GM21528 (cell line): ENCODE results near the gene COP1.

ENCODE experiments used
- ATAC-seq: cut with Tn5 transposase; IDR thresholded peaks from one replicate; pipeline ENCODE4 v1.9.1; 2021; ENCODE audit warnings: mild to moderate bottlenecking, moderate library complexity; ENCODE audit not compliant: unreplicated experiment, low FRiP score

COP1 gene

GRCh38 chr1:176201568-176201967 is 5.5 kb downstream of the COP1 start:
- ATAC-seq: no peak

- ATAC-seq: no peak
These were observed 7.4 kb downstream of the COP1 start for GRCh38 chr1:176199707-176200106.

GRCh38 chr1:176198413-176198812 is 8.7 kb downstream of the COP1 start:
- no peak for ATAC-seq

DNA sequence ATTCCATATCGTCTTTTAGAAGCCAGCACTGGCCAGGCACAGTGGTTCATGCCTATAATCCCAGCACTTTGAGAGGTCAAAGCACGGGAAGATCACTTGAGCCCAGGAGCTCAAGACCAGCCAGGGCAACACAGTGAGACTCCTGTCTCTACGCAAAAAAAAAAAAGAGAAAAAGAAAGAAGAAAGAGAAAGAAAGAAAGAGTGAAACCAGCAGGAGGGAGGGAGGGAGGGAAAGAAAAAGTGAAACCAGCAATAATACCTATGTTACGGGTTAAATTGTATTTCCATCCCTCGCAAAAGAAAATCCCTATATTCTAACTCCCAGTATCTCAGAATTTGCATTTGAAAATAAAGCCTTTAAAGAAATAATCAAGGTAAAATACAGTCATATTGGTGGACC is 10.4 kb downstream of the COP1 start:
- no peak for ATAC-seq

DNA sequence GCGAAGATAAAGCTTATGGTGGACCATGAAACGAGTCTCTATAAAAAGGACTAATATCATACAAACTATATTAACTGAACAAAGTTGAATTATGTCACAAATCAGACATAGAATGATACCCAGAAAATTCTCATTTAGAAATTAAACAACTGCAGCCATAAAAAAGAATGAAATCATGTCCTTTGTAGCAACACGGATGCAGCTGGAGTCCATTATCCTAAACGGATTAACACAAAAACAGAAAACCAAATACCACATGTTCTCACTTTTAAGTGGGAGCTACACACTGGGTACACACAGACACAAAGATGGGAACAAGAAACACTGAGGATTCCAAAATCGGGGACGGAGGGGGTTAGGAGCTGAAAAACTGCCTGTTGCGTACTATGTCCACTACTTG is 11.5 kb downstream of the COP1 start:
- no peak for ATAC-seq

DNA sequence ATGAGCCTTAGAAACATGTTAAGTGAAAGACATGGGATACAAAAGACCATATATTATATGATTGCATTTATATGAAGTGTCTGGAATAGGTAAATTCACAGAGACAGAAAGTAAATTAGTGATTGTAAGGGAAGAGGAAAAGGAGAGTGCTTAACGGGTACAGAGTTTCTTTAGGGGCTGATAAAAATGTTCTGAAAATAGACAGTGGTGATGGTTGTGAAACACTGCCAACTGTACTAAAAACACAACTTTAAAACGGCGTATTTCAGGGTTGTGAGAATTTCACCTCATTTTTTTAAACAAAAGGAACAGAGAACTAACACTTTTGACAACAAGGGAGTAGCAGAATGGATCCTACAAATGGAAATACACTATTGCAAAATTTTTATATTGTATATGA is 13.4 kb downstream of the COP1 start:
- ATAC-seq: no peak

GRCh38 chr1:176193023-176193422 is 14.1 kb downstream of the COP1 start:
- ATAC-seq: peak; percentile 73

DNA sequence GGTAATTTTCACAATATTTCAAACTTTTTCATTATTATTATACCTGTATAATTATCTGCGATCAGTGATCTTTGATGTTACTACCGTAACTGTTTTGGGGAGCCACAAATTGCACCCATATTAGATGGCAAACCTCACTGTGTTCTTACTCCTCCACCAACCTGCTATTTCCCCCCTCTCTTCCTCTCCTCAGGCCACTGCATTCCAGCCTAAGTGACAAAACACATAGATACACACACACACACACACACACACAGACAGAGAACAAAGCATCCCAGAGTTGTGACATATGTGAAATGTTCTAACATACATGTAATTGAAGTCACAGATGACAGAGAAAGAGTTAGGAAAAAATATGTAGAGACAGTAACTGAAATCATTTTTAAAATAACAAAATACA is 18.5 kb downstream of the COP1 start:
- ATAC-seq: no peak

- ATAC-seq: no peak
These were observed 20.1 kb downstream of the COP1 start for GRCh38 chr1:176187001-176187400.

DNA sequence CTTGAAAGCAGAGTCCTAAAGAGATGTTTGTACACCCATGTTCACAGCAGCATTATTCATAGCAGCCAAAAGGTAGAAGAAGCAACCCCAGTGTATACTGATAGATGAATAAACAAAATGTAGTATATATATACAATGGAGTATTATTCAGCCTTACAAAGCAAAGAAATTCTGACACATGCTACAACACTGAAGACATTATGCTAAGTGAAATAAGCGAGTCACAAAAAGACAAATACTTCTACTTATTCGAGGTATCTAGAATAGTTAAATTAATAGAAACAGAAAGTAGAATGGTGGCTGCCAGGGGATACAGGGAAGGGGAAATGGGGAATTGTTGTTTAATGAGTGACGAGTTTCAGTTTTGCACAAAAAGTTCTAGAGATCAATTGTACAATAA is 23.5 kb downstream of the COP1 start:
- ATAC-seq: no peak

GRCh38 chr1:176178316-176178715 is 28.8 kb downstream of the COP1 start:
- ATAC-seq: no peak

GRCh38 chr1:176177764-176178163 is 29.3 kb downstream of the COP1 start:
- ATAC-seq: peak; percentile 85

- no peak for ATAC-seq
These were observed 33.0 kb downstream of the COP1 start for GRCh38 chr1:176174108-176174507.

GRCh38 chr1:176172215-176172614 is 34.9 kb downstream of the COP1 start:
- ATAC-seq: no peak

GRCh38 chr1:176167210-176167609 is 39.9 kb downstream of the COP1 start:
- ATAC-seq: no peak

DNA sequence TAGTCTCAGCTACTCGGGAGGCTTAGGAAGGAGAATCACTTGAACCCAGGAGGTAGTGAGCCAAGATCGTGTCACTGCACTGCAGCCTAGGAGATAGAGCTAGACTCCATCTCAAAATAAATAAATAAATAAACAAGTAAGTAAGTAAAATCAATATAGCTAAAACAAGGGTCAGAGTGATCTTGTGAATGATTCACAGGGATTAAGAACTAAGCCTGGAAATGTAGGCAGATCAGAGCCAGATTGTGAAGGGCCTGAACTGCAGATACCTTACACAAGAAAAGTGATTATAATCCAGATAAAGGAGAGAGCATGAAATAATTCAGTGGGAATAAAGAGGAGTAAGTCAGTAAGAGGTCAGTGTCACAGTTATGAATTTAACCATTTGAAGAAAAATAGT is 41.5 kb downstream of the COP1 start:
- ATAC-seq: no peak

- no peak for ATAC-seq
These were observed 42.9 kb downstream of the COP1 start for GRCh38 chr1:176164014-176164678.

- ATAC-seq: no peak
These were observed 47.1 kb downstream of the COP1 start for GRCh38 chr1:176159993-176160392.

GRCh38 chr1:176157995-176158394 is 49.1 kb downstream of the COP1 start:
- no peak for ATAC-seq

DNA sequence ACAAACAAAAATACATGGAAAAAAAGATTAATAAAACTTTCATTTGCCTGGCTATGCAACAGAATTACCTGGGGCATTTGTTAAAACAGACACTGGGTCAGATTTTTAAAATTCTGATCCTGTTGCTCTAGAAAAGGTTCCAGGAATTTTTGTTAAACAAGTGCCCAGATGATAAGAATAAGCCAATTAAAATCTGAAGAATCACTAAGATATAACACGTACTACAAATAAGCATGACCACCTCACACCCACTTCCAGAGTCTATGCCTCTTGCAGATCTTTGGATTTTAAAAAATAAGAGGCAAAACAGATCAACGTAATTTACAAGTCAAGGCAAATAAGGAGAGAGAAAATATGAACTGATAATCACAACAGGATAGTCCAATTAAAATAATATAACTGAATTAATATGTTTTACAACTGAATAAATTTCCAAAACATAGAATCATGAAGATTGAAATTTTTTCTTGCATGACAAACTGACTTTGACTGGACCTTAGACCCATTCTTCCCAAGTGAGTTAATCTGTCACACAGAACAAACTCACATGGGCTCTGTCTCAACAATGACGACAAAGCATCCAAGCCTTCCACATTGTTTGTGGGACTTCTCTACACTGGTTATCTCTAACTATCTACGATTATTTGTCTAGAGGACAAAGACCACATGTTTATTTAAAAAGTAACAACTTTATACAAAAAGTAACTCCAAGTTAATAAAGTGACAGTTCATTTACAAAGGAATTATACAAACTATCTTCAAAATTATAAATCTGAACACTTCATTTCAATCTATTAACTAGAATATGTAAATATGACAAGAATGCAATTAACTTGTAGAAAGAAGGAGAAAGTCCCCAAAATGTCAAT is 56.9 kb downstream of the COP1 start:
- no peak for ATAC-seq

- no peak for ATAC-seq
These were observed 62.6 kb downstream of the COP1 start for GRCh38 chr1:176144526-176144925.

GRCh38 chr1:176142973-176143372 is 64.1 kb downstream of the COP1 start:
- ATAC-seq: no peak
